NCI-H526 (cell line): ENCODE data around the gene GPRASP2.

ENCODE experiments used
- DNase-seq, 2 experiments: peaks; one replicate each; lab custom pipeline; 2025; lab: John Stamatoyannopoulos, UW

Gene GPRASP2

GRCh38 chrX:102745513-102745856, 33.2 kb downstream of the GPRASP2 start:
- no peak for DNase-seq

DNA sequence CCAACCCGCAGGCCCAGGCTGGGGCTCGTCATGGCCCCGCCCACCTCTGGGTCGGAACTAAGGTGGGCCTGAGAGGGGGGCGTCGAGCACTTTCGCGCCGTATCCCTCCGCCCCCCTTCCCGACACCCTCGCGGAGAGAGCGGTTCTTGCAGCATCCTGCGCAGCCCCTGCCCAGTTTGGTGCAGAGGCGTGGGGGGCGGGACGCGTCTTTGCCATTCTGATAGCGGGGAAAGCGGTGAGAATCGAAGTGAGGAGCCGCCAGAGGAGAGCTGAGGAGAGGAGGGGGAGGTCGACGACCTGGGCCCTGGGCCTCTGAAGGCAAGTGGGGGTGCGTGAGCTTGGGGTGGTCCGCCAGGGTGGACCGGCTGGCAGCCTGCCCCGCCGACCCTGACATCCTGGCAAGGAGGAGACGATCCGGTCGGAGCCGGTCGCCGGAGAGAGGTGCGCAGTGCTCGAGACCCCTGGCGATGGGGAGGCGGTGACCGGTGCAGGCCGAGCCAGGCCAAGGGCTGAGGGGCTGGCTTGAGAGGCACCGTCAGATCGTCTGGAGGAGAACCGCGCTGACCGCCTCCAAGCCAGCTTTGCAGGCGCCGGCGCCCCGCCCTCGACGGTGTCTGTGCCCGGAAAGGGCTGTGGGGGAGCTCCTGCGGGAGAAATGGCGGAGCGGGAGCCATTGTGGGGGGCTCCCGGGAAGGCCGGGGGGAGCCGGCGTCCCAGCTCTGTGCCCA, 33.8 kb downstream of the GPRASP2 start:
- DNase-seq = no peak

- DNase-seq = no peak
Measured at GRCh38 chrX:102765217-102765616, 53.0 kb downstream of the GPRASP2 start.

GRCh38 chrX:102765809-102766208, 53.6 kb downstream of the GPRASP2 start:
- no peak for DNase-seq

DNA sequence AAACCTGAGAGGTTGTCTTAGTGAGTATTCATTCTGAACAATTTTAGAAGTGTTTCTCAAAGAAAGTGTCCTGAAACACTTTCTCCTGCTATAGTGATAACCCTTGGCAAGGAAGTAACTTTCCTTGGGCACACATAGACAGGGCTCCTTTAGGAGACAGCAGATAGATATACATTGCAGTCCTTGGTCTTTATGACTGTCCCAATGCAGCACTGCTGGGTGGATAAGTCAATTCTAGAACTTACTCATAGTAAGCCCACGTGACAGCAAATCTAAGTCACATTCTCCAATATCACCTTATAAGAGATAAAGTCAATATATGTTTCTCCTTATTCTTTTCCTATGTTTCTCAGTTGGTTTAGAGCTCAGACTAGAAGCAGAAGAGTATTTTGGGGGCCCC, 55.0 kb downstream of the GPRASP2 start:
- DNase-seq = no peak
